B cell (primary cell): Measurements from ENCODE around the gene TULP1. TPM values are rescaled to one million over a fixed set of nuclear protein-coding genes. Genes with fewer than 3 reads are reported as not detected.

ENCODE experiments used
- ATAC-seq: fragments of 200-7000 bp; cut with Tn5 transposase; one replicate; pipeline ENCODE4 v1.10.0; 2021; ENCODE audit warnings: low read depth, mild to moderate bottlenecking, moderate number of reproducible peaks, moderate library complexity
- CTCF ChIA-PET: fragments of 350-600 bp; sonication (Branson Sonifier 250); formaldehyde crosslinking; loops from one replicate; lab custom pipeline; 2021; ENCODE audit warnings: antibody characterized with exemption, inconsistent platforms; lab: Charles Lee
- POLR2A ChIA-PET: fragments of 350-600 bp; sonication (Branson Sonifier 250); formaldehyde crosslinking; loops from one replicate; lab custom pipeline; 2021; ENCODE audit warnings: antibody characterized with exemption; lab: Charles Lee
- DNase-seq: peaks from one replicate; pipeline ENCODE4 v3.0.0; 2013
- H2AFZ ChIP-seq: 2 replicates; pipeline ENCODE4 v1.6.1; 2012; ENCODE audit warnings: mild to moderate bottlenecking, low read depth, low read length; ENCODE audit not compliant: insufficient read depth, poor library complexity, severe bottlenecking
- H3K27ac ChIP-seq, 2 donors: 1 replicate in 1 of 2; 2 replicates in 1 of 2; pipeline ENCODE4 v1.5.1; 2012 to 2013; ENCODE audit warnings: low read length in 2 of 2, mild to moderate bottlenecking in 2 of 2, moderate library complexity in 1 of 2
- H3K27me3 ChIP-seq, 4 experiments: fragments of 200-600 bp in 1 of 4; sonication (generic) in 1 of 4; replicated peaks in 1 of 4; 1 replicate in 2 of 4; 2 replicates in 2 of 4; pipeline versions ENCODE4 v1.6.1 to v1.7.0; 2013 to 2016; ENCODE audit warnings: low read length in 3 of 4, mild to moderate bottlenecking in 2 of 4, mixed read lengths in 1 of 4, moderate library complexity in 1 of 4; ENCODE audit not compliant: insufficient read depth in 4 of 4, control insufficient read depth in 3 of 4; ENCODE audit errors: control extremely low read depth in 1 of 4
- H3K36me3 ChIP-seq, 2 experiments: replicated peaks in 1 of 2; 1 replicate in 1 of 2; 2 replicates in 1 of 2; pipeline versions ENCODE4 v1.6.1 to v1.7.1; 2013; ENCODE audit warnings: low read length in 1 of 2; ENCODE audit not compliant: insufficient read depth in 2 of 2, control insufficient read depth in 1 of 2; ENCODE audit errors: control extremely low read depth in 1 of 2, extremely low read depth in 1 of 2
- H3K4me1 ChIP-seq, 2 donors: fragments of 200-600 bp in 1 of 2; sonication (generic) in 1 of 2; 1 replicate in 1 of 2; 2 replicates in 1 of 2; pipeline versions ENCODE4 v1.5.1 to v1.6.1; 2013 to 2017; ENCODE audit warnings: low read length in 2 of 2; ENCODE audit not compliant: control insufficient read depth in 2 of 2, insufficient read depth in 2 of 2
- H3K4me2 ChIP-seq: replicated peaks from 2 replicates; pipeline ENCODE3; 2012; ENCODE audit warnings: mild to moderate bottlenecking, low read depth, low read length; ENCODE audit not compliant: poor library complexity, severe bottlenecking
- H3K4me3 ChIP-seq, 5 experiments: fragments of 200-600 bp in 1 of 5; sonication (generic) in 1 of 5; 1 replicate in 3 of 5; 2 replicates in 2 of 5; pipeline versions ENCODE4 v1.5.1 to v1.7.0; 2011 to 2016; ENCODE audit warnings: low read length in 4 of 5, mild to moderate bottlenecking in 4 of 5, low read depth in 2 of 5, control low read depth in 1 of 5, moderate library complexity in 1 of 5; ENCODE audit not compliant: insufficient read depth in 1 of 5; ENCODE audit errors: control extremely low read depth in 1 of 5, extremely low read depth in 1 of 5
- H3K79me2 ChIP-seq: fragments of 200-600 bp; sonication (generic); one replicate; pipeline ENCODE4 v1.6.0; 2016; ENCODE audit warnings: low read length; ENCODE audit not compliant: control insufficient read depth, insufficient read depth
- H3K9ac ChIP-seq: fragments of 200-600 bp; sonication (generic); 2 replicates; pipeline ENCODE4 v1.6.1; 2017; ENCODE audit warnings: mild to moderate bottlenecking, low read length, moderate library complexity
- H3K9me3 ChIP-seq, 3 donors: one replicate each; pipeline versions ENCODE4 v1.6.1 to v1.7.1; 2013; ENCODE audit warnings: low read length in 2 of 3; ENCODE audit not compliant: control insufficient read depth in 2 of 3, insufficient read depth in 1 of 3; ENCODE audit errors: control extremely low read depth in 1 of 3
- H4K20me1 ChIP-seq: 2 replicates; pipeline ENCODE4 v1.6.0; 2012; ENCODE audit warnings: mild to moderate bottlenecking, low read length; ENCODE audit not compliant: insufficient read depth, control insufficient read depth, poor library complexity, severe bottlenecking
- H3K27ac Mint-ChIP-seq: one replicate; pipeline ENCODE4 v1.8.0; 2021; ENCODE audit warnings: mixed read lengths
- H3K27me3 Mint-ChIP-seq: one replicate; pipeline ENCODE4 v1.8.0; 2021; ENCODE audit warnings: mixed read lengths
- H3K4me1 Mint-ChIP-seq: one replicate; pipeline ENCODE4 v1.8.0; 2021; ENCODE audit warnings: mixed read lengths
- H3K4me3 Mint-ChIP-seq: one replicate; pipeline ENCODE4 v1.8.0; 2021; ENCODE audit warnings: mixed read lengths
- H3K9me3 Mint-ChIP-seq: one replicate; pipeline ENCODE4 v1.8.0; 2022; ENCODE audit warnings: mixed read lengths; ENCODE audit not compliant: insufficient read depth
- CTCF ChIP-seq: fragments of 200-600 bp; IDR thresholded peaks from one replicate; pipeline ENCODE4 v1.8.0; 2022; ENCODE audit warnings: antibody characterized with exemption, mild to moderate bottlenecking
- EZH2 ChIP-seq: IDR thresholded peaks from 2 replicates; pipeline ENCODE4 v1.6.1; 2012; ENCODE audit warnings: borderline replicate concordance, low read depth, mild to moderate bottlenecking, moderate library complexity, low read length; ENCODE audit not compliant: insufficient read depth, poor library complexity, severe bottlenecking
- WGBS: methylation state at CpG from one replicate; pipeline ENCODE4 v1.1.5; 2013; ENCODE audit warnings: missing lambda C conversion rate; ENCODE audit not compliant: insufficient coverage; 5-methylcytosine and 5-hydroxymethylcytosine counted together
- intact Hi-C: fragments of 100-400 bp; cut with micrococcal nuclease; formaldehyde crosslinking; loops from one replicate; pipeline ENCODE4 v1.10.0; 2022
- polyA plus RNA-seq: library from polyadenylated mRNA; depleted of rRNA; stranded (reverse); fragments of >200 nt; gene quantifications from 2 replicates; pipeline ENCODE4 v1.2.3, GENCODE V29; 2012
- total RNA-seq, 2 donors: library from RNA; stranded (reverse); fragments of 120-200 nt in 1 of 2; gene quantifications; 1 replicate in 1 of 2; 2 replicates in 1 of 2; pipeline versions ENCODE4 v1.2.3 to v1.2.4, GENCODE V29; 2013 to 2022

Gene TULP1
- total and polyA plus RNA-seq, 2 donors (not counting 1 experiment from before 2014, with no cell fraction given) = not detected

GRCh38 chr6:35561113-35561512 lies 48.4 kb upstream of the TULP1 start:
- H3K36me3 ChIP-seq = no peaks in the 10 kb centered on the region
- TF ChIP-seq EZH2 (no peak), CTCF (no peak)
- H3K4me2 ChIP-seq = no peak overlapping the region
- no peak overlapping the region for H3K4me3 ChIP-seq
- no peak overlapping the region for H3K27ac ChIP-seq
- H3K4me1 Mint-ChIP-seq = peaks cover 5% of the 10 kb centered on the region
- no peak for DNase-seq
- no peaks in the 10 kb centered on the region for H3K79me2 ChIP-seq
- no peak overlapping the region for H3K9ac ChIP-seq
- peaks cover 26% of the 10 kb centered on the region for H3K27me3 Mint-ChIP-seq
- H3K4me1 ChIP-seq = no peaks in the 10 kb centered on the region
- peaks cover 0 to 5% (median 1%) of the 10 kb centered on the region in 4 experiments for H3K27me3 ChIP-seq
- H4K20me1 ChIP-seq = no peaks in the 10 kb centered on the region
- ATAC-seq = no peak
- ChIA-PET POLR2A (no interaction called here), CTCF (no interaction called here)
- H3K27ac Mint-ChIP-seq = no peak overlapping the region
- WGBS = 100% methylated on average over 1 of the region's 5 CpGs
- intact Hi-C loops = no loop called here
- no peaks in the 10 kb centered on the region for H3K9me3 ChIP-seq
- no peak overlapping the region for H3K4me3 Mint-ChIP-seq
- H3K9me3 Mint-ChIP-seq = no peaks in the 10 kb centered on the region
- H2AFZ ChIP-seq = no peak overlapping the region

- Mint-ChIP-seq H3K4me1 (peaks cover 5% of the 10 kb centered on the region), H3K9me3 (no peaks in the 10 kb centered on the region), H3K4me3 (no peak overlapping the region), H3K27ac (no peak overlapping the region), H3K27me3 (peaks cover 12% of the 10 kb centered on the region)
- no peak for DNase-seq
- Histone ChIP-seq H3K27ac (no peak overlapping the region), H3K4me1 (no peaks in the 10 kb centered on the region), H2AFZ (no peak overlapping the region), H3K4me2 (no peak overlapping the region), H3K36me3 (no peaks in the 10 kb centered on the region), H3K79me2 (no peaks in the 10 kb centered on the region), H3K4me3 (no peak overlapping the region), H3K9me3 (no peaks in the 10 kb centered on the region), H4K20me1 (no peaks in the 10 kb centered on the region), H3K9ac (no peak overlapping the region), H3K27me3 (peaks cover 0 to 5% (median 1%) of the 10 kb centered on the region in 4 experiments)
- POLR2A ChIA-PET = no interaction called here
- WGBS = 92% methylated on average over 10 of the region's 12 CpGs
- TF ChIP-seq EZH2 (no peak), CTCF (no peak)
- intact Hi-C loops = no loop called here
- ATAC-seq = no peak
- CTCF ChIA-PET = no interaction called here
Observed at GRCh38 chr6:35558571-35558970, 45.9 kb upstream of the TULP1 start.
